Activated T-helper 2 cell treated with anti-CD3 and anti-CD28 coated beads, Interferon-gamma antibody, Interleukin-2, Interleukin-4, amounts not matched to agents 10 μg/mL and 5 μg/mL and 100 μg/mL, durations not matched to agents 14 hours and 24 hours and 36 hours (primary cell): Measurements from ENCODE around the gene BRI3BP. TPM values are rescaled to one million over a fixed set of nuclear protein-coding genes. Genes with fewer than 3 reads are reported as not detected.

Experiments
- DNase-seq: peaks from one replicate; pipeline ENCODE4 v3.0.0; 2021; ENCODE audit warnings: low spot score
- H3K27ac Mint-ChIP-seq: one replicate; pipeline ENCODE4 v1.8.0; 2021; ENCODE audit warnings: mixed read lengths
- H3K27me3 Mint-ChIP-seq: one replicate; pipeline ENCODE4 v1.8.0; 2021; ENCODE audit warnings: low read depth, mixed read lengths
- H3K36me3 Mint-ChIP-seq: one replicate; pipeline ENCODE4 v1.8.0; 2021; ENCODE audit warnings: low read depth, mixed read lengths
- H3K4me1 Mint-ChIP-seq: one replicate; pipeline ENCODE4 v1.8.0; 2021; ENCODE audit warnings: low read depth, mixed read lengths
- H3K4me3 Mint-ChIP-seq: one replicate; pipeline ENCODE4 v1.8.0; 2021; ENCODE audit warnings: low read depth, mild to moderate bottlenecking, moderate library complexity, mixed read lengths
- H3K9me3 Mint-ChIP-seq: one replicate; pipeline ENCODE4 v1.8.0; 2021; ENCODE audit warnings: mixed read lengths
- intact Hi-C: fragments of 100-400 bp; cut with micrococcal nuclease; formaldehyde crosslinking; loops from one replicate; pipeline ENCODE4 v1.15.1; 2023
- total RNA-seq: library from RNA; stranded (reverse); gene quantifications from 2 replicates; pipeline ENCODE4 v1.2.3, GENCODE V29; 2022

BRI3BP gene
- 38.3 and 39.3 TPM in 2 replicates for total RNA-seq

DNA sequence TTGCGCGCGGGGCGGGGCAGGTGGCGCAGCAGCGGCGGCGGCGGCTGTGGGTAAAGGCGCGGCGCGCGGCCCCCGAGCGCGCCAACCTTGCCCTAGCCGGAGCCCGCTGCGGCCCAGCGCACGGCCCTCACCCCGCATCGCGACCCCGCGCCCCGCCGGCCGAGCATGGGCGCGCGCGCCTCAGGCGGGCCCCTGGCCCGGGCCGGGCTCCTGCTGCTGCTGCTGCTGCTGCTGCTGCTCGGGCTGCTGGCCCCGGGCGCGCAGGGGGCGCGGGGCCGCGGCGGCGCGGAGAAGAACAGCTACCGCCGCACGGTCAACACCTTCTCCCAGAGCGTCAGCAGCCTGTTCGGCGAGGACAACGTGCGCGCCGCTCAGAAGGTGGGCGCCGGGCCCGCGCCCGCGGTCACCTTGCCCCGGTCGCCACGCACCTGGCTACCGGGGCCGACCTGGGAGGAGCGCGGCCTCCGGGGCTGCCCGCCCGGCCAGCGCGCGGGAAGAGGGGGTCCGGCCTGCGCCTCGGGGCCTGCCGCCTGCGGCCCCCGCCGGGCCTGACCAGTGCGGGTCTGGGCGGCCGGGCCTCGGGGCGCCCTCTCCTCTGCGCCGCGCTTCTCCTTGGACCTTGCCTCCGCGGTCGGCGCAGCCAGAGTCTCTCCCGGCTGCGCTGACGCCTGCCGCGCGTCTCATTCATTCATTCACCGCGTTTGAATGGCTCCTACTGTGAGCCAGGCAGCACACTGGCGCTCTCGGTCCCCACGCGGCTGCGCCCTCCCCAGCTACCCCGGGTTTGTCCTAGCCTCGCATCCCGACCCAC is at the start of gene BRI3BP:
Gene BRI3BP (plus strand): TSS at position 20 of the 811 bp plus-strand sequence. CDS start 146 bp downstream, at position 166.
- Mint-ChIP-seq H3K4me3 (peak within 1 kb of the TSS; percentile 95), H3K27me3 (no peaks in the 10 kb centered on the region), H3K27ac (peak within 1 kb of the TSS; percentile 93), H3K9me3 (no peaks in the 10 kb centered on the region), H3K4me1 (peaks cover 27% of the 10 kb centered on the region), H3K36me3 (peaks cover 27% of the 10 kb centered on the region)
- DNase-seq, result peak; percentile 30
- intact Hi-C loops, result loop anchor here (1.0 to 2.0 kb wide), 2 partner anchors 55 to 73 kb away; no protein-coding TSS in a partner anchor

DNA sequence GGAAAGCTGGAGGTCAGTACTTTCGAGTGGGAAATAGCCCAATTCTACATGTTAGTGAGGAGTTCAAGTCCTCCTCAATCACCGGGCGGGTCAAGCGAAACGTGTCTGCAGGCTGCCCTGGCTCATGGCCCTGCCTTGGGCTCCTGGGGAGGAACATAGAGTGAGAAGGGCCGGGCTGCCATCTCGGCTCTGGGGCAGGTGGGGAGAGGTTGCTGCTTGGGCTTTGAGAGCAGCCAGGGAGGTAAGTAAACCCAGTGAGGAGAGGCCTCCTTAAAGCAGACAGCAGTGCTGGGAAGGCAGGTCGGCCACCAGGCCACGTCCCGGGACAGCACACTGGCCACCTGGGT is 47.0 kb upstream of the BRI3BP start:
- no peaks in the 10 kb centered on the region for H3K4me1 Mint-ChIP-seq
- no peak overlapping the region for H3K27ac Mint-ChIP-seq
- H3K36me3 Mint-ChIP-seq, result peaks cover 38% of the 10 kb centered on the region
- intact Hi-C loops, result no loop called here
- H3K27me3 Mint-ChIP-seq, result no peaks in the 10 kb centered on the region
- no peaks in the 10 kb centered on the region for H3K9me3 Mint-ChIP-seq
- no peak overlapping the region for H3K4me3 Mint-ChIP-seq
- no peak for DNase-seq

DNA sequence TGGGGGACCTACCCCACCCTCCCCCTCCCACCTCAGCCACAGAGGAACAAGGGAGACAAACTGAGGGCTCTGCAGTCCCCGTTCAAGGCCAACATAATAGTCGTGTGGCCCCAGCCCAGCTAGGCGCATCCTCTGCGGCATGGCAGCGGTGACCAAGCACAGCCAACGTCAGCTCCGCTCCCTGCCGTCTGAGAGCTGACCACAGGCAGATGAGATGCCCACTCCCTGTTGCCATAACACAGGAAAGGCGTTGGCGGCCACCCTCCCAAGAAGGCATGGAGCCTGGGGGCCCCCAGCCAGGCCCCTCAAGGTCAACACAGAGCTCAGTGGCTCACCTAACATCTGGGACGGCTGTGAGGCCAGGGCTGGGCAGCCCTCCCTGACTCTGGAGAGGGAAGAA is 46.4 kb upstream of the BRI3BP start:
- Mint-ChIP-seq H3K9me3 (no peaks in the 10 kb centered on the region), H3K27ac (no peak overlapping the region), H3K27me3 (no peaks in the 10 kb centered on the region), H3K36me3 (peaks cover 43% of the 10 kb centered on the region), H3K4me3 (no peak overlapping the region), H3K4me1 (no peaks in the 10 kb centered on the region)
- intact Hi-C loops, result no loop called here
- DNase-seq, result no peak

GRCh38 chr12:124947561-124948398 is 45.7 kb upstream of the BRI3BP start:
- Mint-ChIP-seq H3K4me3 (no peak overlapping the region), H3K9me3 (no peaks in the 10 kb centered on the region), H3K27ac (no peak overlapping the region), H3K36me3 (peaks cover 47% of the 10 kb centered on the region), H3K4me1 (no peaks in the 10 kb centered on the region), H3K27me3 (no peaks in the 10 kb centered on the region)
- intact Hi-C loops, result no loop called here
- DNase-seq, result no peak

- H3K36me3 Mint-ChIP-seq, result peaks cover 54% of the 10 kb centered on the region
- intact Hi-C loops, result no loop called here
Measured at GRCh38 chr12:124949066-124949465, 44.4 kb upstream of the BRI3BP start.

GRCh38 chr12:124949779-124950728 is 43.4 kb upstream of the BRI3BP start:
- Mint-ChIP-seq H3K4me3 (no peak overlapping the region), H3K4me1 (no peaks in the 10 kb centered on the region), H3K36me3 (peaks cover 58% of the 10 kb centered on the region), H3K27me3 (no peaks in the 10 kb centered on the region), H3K27ac (no peak overlapping the region), H3K9me3 (no peaks in the 10 kb centered on the region)
- intact Hi-C loops, result no loop called here
- DNase-seq, result no peak

More at GRCh38 chr12:124949066-124949465, 44.4 kb upstream of the BRI3BP start:
- Mint-ChIP-seq H3K27me3 (no peaks in the 10 kb centered on the region), H3K4me3 (no peak overlapping the region), H3K27ac (no peak overlapping the region), H3K9me3 (no peaks in the 10 kb centered on the region), H3K4me1 (no peaks in the 10 kb centered on the region)
- DNase-seq, result no peak

GRCh38 chr12:124952295-124952694 is 41.1 kb upstream of the BRI3BP start:
- no peak for DNase-seq
- Mint-ChIP-seq H3K27me3 (no peaks in the 10 kb centered on the region), H3K9me3 (no peaks in the 10 kb centered on the region), H3K4me3 (no peak overlapping the region), H3K36me3 (peaks cover 50% of the 10 kb centered on the region), H3K27ac (no peak overlapping the region), H3K4me1 (no peaks in the 10 kb centered on the region)
- intact Hi-C loops, result no loop called here

GRCh38 chr12:124952801-124953200 is 40.6 kb upstream of the BRI3BP start:
- peaks cover 54% of the 10 kb centered on the region for H3K36me3 Mint-ChIP-seq
- DNase-seq, result no peak
- no peaks in the 10 kb centered on the region for H3K4me1 Mint-ChIP-seq
- H3K27me3 Mint-ChIP-seq, result no peaks in the 10 kb centered on the region
- no peaks in the 10 kb centered on the region for H3K9me3 Mint-ChIP-seq
- no peak overlapping the region for H3K27ac Mint-ChIP-seq
- no peak overlapping the region for H3K4me3 Mint-ChIP-seq
- intact Hi-C loops, result no loop called here

DNA sequence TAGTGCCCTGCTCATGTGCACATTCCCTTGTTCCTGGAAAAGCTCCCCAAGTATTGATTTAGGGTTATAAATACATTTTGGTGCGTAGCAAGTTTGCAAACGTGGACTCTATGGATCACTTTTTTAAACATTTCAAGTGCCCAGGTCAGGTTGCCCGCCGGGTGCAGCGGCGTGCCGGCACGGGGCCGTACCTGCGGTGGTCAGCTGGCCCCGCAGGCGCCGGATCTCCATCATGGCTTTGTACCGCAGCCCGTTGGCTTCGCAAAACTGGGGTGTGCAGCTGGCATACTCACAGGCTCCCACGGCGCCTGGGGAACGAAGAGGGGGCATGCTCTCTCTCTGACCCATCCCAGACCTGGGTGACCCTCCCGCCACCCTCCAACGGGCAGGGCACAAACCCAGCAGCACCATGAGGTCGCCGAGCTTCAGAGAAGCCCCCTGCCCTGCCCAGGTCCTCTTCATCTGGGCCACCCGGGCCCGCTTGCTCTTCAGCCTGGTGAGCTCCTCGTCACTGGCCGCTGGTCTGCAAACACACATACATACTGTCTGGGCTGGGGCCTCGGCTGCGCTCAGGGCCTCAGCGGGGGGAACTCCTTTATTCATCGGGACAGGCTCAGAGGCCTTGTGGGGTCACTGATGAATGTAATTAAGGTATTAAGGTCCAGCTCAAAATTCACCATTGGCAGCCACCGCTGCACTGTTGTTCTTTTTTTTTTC is 39.6 kb upstream of the BRI3BP start:
- no peak overlapping the region for H3K27ac Mint-ChIP-seq
- no peaks in the 10 kb centered on the region for H3K27me3 Mint-ChIP-seq
- intact Hi-C loops, result no loop called here
- no peak for DNase-seq
- H3K4me1 Mint-ChIP-seq, result no peaks in the 10 kb centered on the region
- H3K36me3 Mint-ChIP-seq, result peaks cover 53% of the 10 kb centered on the region
- no peaks in the 10 kb centered on the region for H3K9me3 Mint-ChIP-seq
- no peak overlapping the region for H3K4me3 Mint-ChIP-seq

GRCh38 chr12:124954771-124955170 is 38.7 kb upstream of the BRI3BP start:
- no peaks in the 10 kb centered on the region for H3K4me1 Mint-ChIP-seq
- H3K4me3 Mint-ChIP-seq, result no peak overlapping the region
- intact Hi-C loops, result no loop called here
- H3K9me3 Mint-ChIP-seq, result no peaks in the 10 kb centered on the region
- DNase-seq, result no peak
- no peak overlapping the region for H3K27ac Mint-ChIP-seq
- no peaks in the 10 kb centered on the region for H3K27me3 Mint-ChIP-seq
- peaks cover 52% of the 10 kb centered on the region for H3K36me3 Mint-ChIP-seq

- Mint-ChIP-seq H3K27ac (no peak overlapping the region), H3K4me1 (no peaks in the 10 kb centered on the region), H3K4me3 (no peak overlapping the region), H3K36me3 (peaks cover 54% of the 10 kb centered on the region), H3K9me3 (no peaks in the 10 kb centered on the region), H3K27me3 (no peaks in the 10 kb centered on the region)
- DNase-seq, result no peak
- intact Hi-C loops, result no loop called here
Measured at GRCh38 chr12:124956571-124956970, 36.9 kb upstream of the BRI3BP start.

- Mint-ChIP-seq H3K9me3 (no peaks in the 10 kb centered on the region), H3K27me3 (no peaks in the 10 kb centered on the region), H3K4me1 (no peaks in the 10 kb centered on the region), H3K36me3 (peaks cover 61% of the 10 kb centered on the region), H3K27ac (no peak overlapping the region), H3K4me3 (no peak overlapping the region)
- intact Hi-C loops, result no loop called here
- DNase-seq, result no peak
Measured at GRCh38 chr12:124961055-124961454, 32.4 kb upstream of the BRI3BP start.
